ENCODE data around the gene BRPF1. TPM values are rescaled to one million over a fixed set of nuclear protein-coding genes. Genes with fewer than 3 reads are reported as not detected.

The BRPF1 gene
- total and polyA plus RNA-seq, 2 donors (not counting 1 experiment from before 2014, with no cell fraction given): 24.4 to 36.5 TPM

- peaks cover 18% of the 10 kb centered on the region for H4K20me1 ChIP-seq (ENCODE audit: control insufficient read depth, insufficient read depth, low read length, poor library complexity, severe bottlenecking)
- peaks cover 37% of the 10 kb centered on the region for H3K79me2 ChIP-seq (ENCODE audit: control insufficient read depth, insufficient read depth, low read length)
- TF ChIP-seq EZH2 (IDR thresholded peaks at IDR 0.05; ENCODE audit: borderline replicate concordance, insufficient read depth, low read depth, low read length, poor library complexity, severe bottlenecking): no peak
- TF ChIP-seq CTCF (IDR thresholded peaks at IDR 0.05): no peak
- H3K27ac Mint-ChIP-seq: no peak overlapping the region
- intact Hi-C loops (cut with micrococcal nuclease): no loop called here
- H3K4me1 ChIP-seq (ENCODE audit: control insufficient read depth in 2 of 2, insufficient read depth in 2 of 2, low read length in 2 of 2): peaks cover 28 to 36% of the 10 kb centered on the region in 2 donors
- H3K4me1 Mint-ChIP-seq: peaks cover 47% of the 10 kb centered on the region
- no peak overlapping the region for H2AFZ ChIP-seq (ENCODE audit: insufficient read depth, low read depth, low read length, poor library complexity, severe bottlenecking)
- no peaks in the 10 kb centered on the region for H3K9me3 Mint-ChIP-seq (ENCODE audit: insufficient read depth)
- H3K4me3 ChIP-seq (ENCODE audit: control extremely low read depth in 1 of 5, extremely low read depth in 1 of 5, insufficient read depth in 1 of 5, low read depth in 2 of 5, low read length in 4 of 5): no peak overlapping the region
- no peak for DNase-seq
- ChIA-PET POLR2A (no interaction called here), CTCF (interaction anchor here (0.8 to 4.3 kb wide), 7 partner anchors 9 to 375 kb away, joined by 3 to 28 read pairs (median 6); partner anchors contain the start of genes ARPC4 and TADA3)
- H3K4me2 ChIP-seq (replicated peaks; ENCODE audit: low read depth, low read length, poor library complexity, severe bottlenecking): no peak overlapping the region
- H3K27me3 ChIP-seq (replicated peaks in 1 of 4; ENCODE audit: control extremely low read depth in 1 of 4, control insufficient read depth in 3 of 4, insufficient read depth in 4 of 4, low read length in 3 of 4): no peaks in the 10 kb centered on the region
- peaks cover 0 to 4% of the 10 kb centered on the region in 2 experiments for H3K36me3 ChIP-seq (replicated peaks in 1 of 2; ENCODE audit: control extremely low read depth in 1 of 2, control insufficient read depth in 1 of 2, extremely low read depth in 1 of 2, insufficient read depth in 2 of 2, low read length in 1 of 2)
- no peaks in the 10 kb centered on the region for H3K27me3 Mint-ChIP-seq
- no peak for ATAC-seq (ENCODE audit: low read depth)
- H3K27ac ChIP-seq (ENCODE audit: low read length in 2 of 2): no peak overlapping the region
- WGBS (ENCODE audit: insufficient coverage): 97% methylated on average over 9 of the region's 10 CpGs
- H3K9me3 ChIP-seq (ENCODE audit: control extremely low read depth in 1 of 3, control insufficient read depth in 2 of 3, insufficient read depth in 1 of 3, low read length in 2 of 3): no peaks in the 10 kb centered on the region
- H3K9ac ChIP-seq (ENCODE audit: low read length): no peak overlapping the region
- H3K4me3 Mint-ChIP-seq: peak overlapping the region; percentile 37
These were observed 2.1 kb upstream of the BRPF1 start for GRCh38 chr3:9729419-9729818.

DNA sequence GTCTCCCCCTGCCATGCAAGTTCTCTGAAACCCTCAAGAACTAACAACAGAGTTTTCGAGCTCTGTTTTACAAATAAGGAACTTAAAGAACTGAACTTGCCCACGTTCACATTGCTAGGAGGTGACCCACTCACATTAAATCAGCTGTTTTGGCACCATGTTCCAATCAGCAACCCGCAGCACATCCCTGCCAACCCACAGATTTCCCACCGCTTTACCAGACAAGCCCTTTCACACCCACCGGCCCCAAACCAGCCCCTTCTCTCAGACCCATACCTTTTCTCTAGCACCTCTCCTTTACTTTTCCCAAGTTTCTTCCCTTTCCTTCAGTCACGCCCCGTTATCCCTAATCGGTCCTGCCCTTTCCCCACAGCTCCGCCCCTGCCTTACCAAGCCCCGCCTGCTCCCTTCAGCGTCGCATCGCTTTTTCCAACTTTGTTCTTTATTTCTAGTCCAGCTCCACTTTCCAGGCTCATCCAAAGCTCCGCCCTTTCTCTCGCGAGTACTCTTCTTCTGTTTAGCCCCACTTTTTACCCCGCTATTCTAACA is 804 bp upstream of the BRPF1 start:
- H3K4me3 Mint-ChIP-seq: peak overlapping the region; percentile 97
- Histone ChIP-seq H3K4me3 (ENCODE audit: control extremely low read depth in 1 of 5, extremely low read depth in 1 of 5, insufficient read depth in 1 of 5, low read depth in 2 of 5, low read length in 4 of 5) (peak overlapping the region; percentile 76 to 93 (median 81)), H3K9ac (ENCODE audit: low read length) (peak overlapping the region; percentile 84), H3K79me2 (ENCODE audit: control insufficient read depth, insufficient read depth, low read length) (peaks cover 37% of the 10 kb centered on the region), H3K36me3 (replicated peaks in 1 of 2; ENCODE audit: control extremely low read depth in 1 of 2, control insufficient read depth in 1 of 2, extremely low read depth in 1 of 2, insufficient read depth in 2 of 2, low read length in 1 of 2) (peaks cover 3 to 13% of the 10 kb centered on the region in 2 experiments), H3K27ac (ENCODE audit: low read length in 2 of 2) (peak overlapping the region; percentile 32 to 61), H3K4me2 (replicated peaks; ENCODE audit: low read depth, low read length, poor library complexity, severe bottlenecking) (peak overlapping the region; percentile 97), H3K4me1 (ENCODE audit: control insufficient read depth in 2 of 2, insufficient read depth in 2 of 2, low read length in 2 of 2) (peaks cover 28 to 36% of the 10 kb centered on the region in 2 donors), H3K9me3 (ENCODE audit: control extremely low read depth in 1 of 3, control insufficient read depth in 2 of 3, insufficient read depth in 1 of 3, low read length in 2 of 3) (no peaks in the 10 kb centered on the region), H2AFZ (ENCODE audit: insufficient read depth, low read depth, low read length, poor library complexity, severe bottlenecking) (peak overlapping the region; percentile 88), H3K27me3 (replicated peaks in 1 of 4; ENCODE audit: control extremely low read depth in 1 of 4, control insufficient read depth in 3 of 4, insufficient read depth in 4 of 4, low read length in 3 of 4) (no peaks in the 10 kb centered on the region), H4K20me1 (ENCODE audit: control insufficient read depth, insufficient read depth, low read length, poor library complexity, severe bottlenecking) (peaks cover 18% of the 10 kb centered on the region)
- no peak for DNase-seq
- WGBS (ENCODE audit: insufficient coverage): 2% methylated on average over 14 of the region's 17 CpGs
- POLR2A ChIA-PET: interaction anchor here (0.6 to 2.2 kb wide), 8 partner anchors 9 to 367 kb away, joined by 3 to 18 read pairs (median 6); partner anchors contain the start of genes ARPC4, JAGN1, OGG1 and SETD5
- no peaks in the 10 kb centered on the region for H3K27me3 Mint-ChIP-seq
- TF ChIP-seq CTCF (IDR thresholded peaks at IDR 0.05) (no peak), EZH2 (IDR thresholded peaks at IDR 0.05; ENCODE audit: borderline replicate concordance, insufficient read depth, low read depth, low read length, poor library complexity, severe bottlenecking) (no peak)
- no peaks in the 10 kb centered on the region for H3K9me3 Mint-ChIP-seq (ENCODE audit: insufficient read depth)
- ATAC-seq (ENCODE audit: low read depth): peak; percentile 39
- H3K27ac Mint-ChIP-seq: peak overlapping the region; percentile 97
- CTCF ChIA-PET: interaction anchor here (0.7 to 4.4 kb wide), 6 partner anchors 9 to 592 kb away, joined by 3 to 17 read pairs (median 4); partner anchors contain the start of gene OGG1
- intact Hi-C loops (cut with micrococcal nuclease): loop anchor here (1.0 to 10.0 kb wide), 13 partner anchors 19 to 767 kb away; partner anchors contain the start of genes BRK1, CRELD1, FANCD2 and JAGN1
- peaks cover 56% of the 10 kb centered on the region for H3K4me1 Mint-ChIP-seq
